Uterus (tissue), 4 donors: ENCODE data around the gene FBLN1. TPM values are rescaled to one million over a fixed set of nuclear protein-coding genes. Genes with fewer than 3 reads are reported as not detected.
A peak's percentile ranks its signal among the peaks of the same experiment; 100 is the strongest.

Experiments used
- DNase-seq, 2 donors: peaks; one replicate each; pipeline ENCODE4 v3.0.0-alpha.2; 2019 to 2020
- H3K27ac ChIP-seq, 2 donors: fragments of 200-600 bp; sonication (generic); 1 replicate in 1 of 2; 2 replicates in 1 of 2; pipeline ENCODE4 v1.5.1; 2016 to 2018
- H3K27me3 ChIP-seq, 2 donors: fragments of 200-600 bp; sonication (generic); one replicate each; pipeline ENCODE4 v1.5.1; 2018 to 2019; ENCODE audit warnings: control low read depth in 1 of 2
- H3K36me3 ChIP-seq, 2 donors: fragments of 200-600 bp; sonication (generic); one replicate each; pipeline ENCODE4 v1.5.1; 2019; ENCODE audit warnings: control low read depth in 1 of 2
- H3K4me1 ChIP-seq, 2 donors: fragments of 200-600 bp; sonication (generic); one replicate each; pipeline ENCODE4 v1.5.1; 2018 to 2019; ENCODE audit warnings: control low read depth in 1 of 2
- H3K4me3 ChIP-seq, 2 donors: fragments of 200-600 bp; sonication (generic); 1 replicate in 1 of 2; 2 replicates in 1 of 2; pipeline ENCODE4 v1.5.1; 2018 to 2019; ENCODE audit warnings: mild to moderate bottlenecking in 1 of 2
- H3K9me3 ChIP-seq, 2 donors: fragments of 200-600 bp; sonication (generic); one replicate each; pipeline ENCODE4 v1.5.1; 2019; ENCODE audit warnings: control low read depth in 1 of 2
- POLR2A ChIP-seq, 2 donors: fragments of 450-650 bp; IDR thresholded peaks; one replicate each; pipeline ENCODE4 v1.6.1; 2016; ENCODE audit warnings: antibody characterized with exemption in 2 of 2, mild to moderate bottlenecking in 1 of 2, moderate library complexity in 1 of 2
- intact Hi-C: fragments of 100-400 bp; cut with DNase I; formaldehyde crosslinking; loops from one replicate; pipeline ENCODE4 v1.15.1; 2023; ENCODE audit warnings: low total_unique reads
- total RNA-seq, 4 donors: library from RNA; depleted of rRNA in 3 of 4; stranded (reverse); fragments of >200 nt in 3 of 4; gene quantifications; one replicate each; pipeline versions ENCODE4 v1.1.0 to v1.2.4, GENCODE V29; 2014 to 2023
- TF ChIP-seq, protein P1 (sequence below), 4 experiments: fragments of 200-600 bp in 2 of 4; fragments of 450-650 bp in 2 of 4; sonication (generic) in 2 of 4; IDR thresholded peaks; one replicate each; pipeline ENCODE4 v1.5.1; 2016 to 2019; ENCODE audit warnings: antibody characterized with exemption in 4 of 4, mild to moderate bottlenecking in 2 of 4, moderate library complexity in 1 of 4
- donor health status: DM: yes; HTN: yes; CAD: no.

Gene FBLN1
- total RNA-seq, 4 donors from 2014 or later, result 388 to 644 (median 479) TPM

DNA sequence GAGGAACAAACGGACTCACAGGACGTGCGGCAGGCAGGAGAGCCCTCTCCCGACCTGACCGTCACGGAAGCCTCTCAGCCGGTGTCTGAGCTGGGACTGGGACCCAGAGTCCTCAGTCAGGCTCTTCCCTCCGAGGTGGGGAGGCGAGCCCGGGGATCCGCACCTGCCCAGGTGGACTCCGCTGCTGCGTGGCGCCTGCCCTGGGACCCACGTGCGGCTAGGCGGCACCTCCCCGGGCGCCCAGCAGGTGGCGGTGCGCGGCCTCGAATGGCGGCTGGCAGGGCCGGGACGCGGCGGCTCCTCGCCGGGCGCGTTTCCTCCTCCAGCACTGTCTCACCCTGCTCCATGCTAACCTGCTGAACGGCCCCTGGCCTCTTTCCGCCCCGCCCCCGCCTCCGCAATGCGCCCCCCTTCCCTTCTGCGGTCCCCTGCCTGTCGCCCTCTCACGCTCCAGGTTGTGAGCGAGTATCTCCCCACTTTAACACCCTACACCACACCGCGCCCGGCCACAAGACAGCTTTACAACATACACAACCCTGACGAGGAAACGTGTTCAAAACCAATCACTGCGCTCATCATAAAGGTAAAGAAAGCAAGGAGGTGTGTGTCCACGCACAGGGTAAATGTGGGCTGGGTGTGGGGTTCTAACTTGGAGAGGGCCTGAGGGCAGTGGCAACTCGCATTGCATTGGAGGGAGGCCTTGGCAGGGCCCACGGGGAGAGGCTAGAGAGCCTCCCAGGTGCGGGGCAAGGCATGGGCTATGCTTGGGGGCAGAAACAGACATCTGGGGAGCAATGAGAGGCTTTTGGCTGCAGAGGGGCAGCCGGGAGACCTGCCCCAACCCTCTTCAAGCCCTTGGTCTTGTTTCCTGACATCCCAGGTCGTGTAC lies 143.1 kb downstream of the FBLN1 start:
- DNase-seq, result peak; percentile 46 to 69
- no peak overlapping the region for H3K4me3 ChIP-seq
- H3K27ac ChIP-seq, result no peak overlapping the region
- H3K9me3 ChIP-seq, result no peaks in the 10 kb centered on the region
- no peaks in the 10 kb centered on the region for H3K4me1 ChIP-seq
- no peak for TF ChIP-seq POLR2A (IDR thresholded peaks at IDR 0.05)
- TF ChIP-seq, protein P1, sequence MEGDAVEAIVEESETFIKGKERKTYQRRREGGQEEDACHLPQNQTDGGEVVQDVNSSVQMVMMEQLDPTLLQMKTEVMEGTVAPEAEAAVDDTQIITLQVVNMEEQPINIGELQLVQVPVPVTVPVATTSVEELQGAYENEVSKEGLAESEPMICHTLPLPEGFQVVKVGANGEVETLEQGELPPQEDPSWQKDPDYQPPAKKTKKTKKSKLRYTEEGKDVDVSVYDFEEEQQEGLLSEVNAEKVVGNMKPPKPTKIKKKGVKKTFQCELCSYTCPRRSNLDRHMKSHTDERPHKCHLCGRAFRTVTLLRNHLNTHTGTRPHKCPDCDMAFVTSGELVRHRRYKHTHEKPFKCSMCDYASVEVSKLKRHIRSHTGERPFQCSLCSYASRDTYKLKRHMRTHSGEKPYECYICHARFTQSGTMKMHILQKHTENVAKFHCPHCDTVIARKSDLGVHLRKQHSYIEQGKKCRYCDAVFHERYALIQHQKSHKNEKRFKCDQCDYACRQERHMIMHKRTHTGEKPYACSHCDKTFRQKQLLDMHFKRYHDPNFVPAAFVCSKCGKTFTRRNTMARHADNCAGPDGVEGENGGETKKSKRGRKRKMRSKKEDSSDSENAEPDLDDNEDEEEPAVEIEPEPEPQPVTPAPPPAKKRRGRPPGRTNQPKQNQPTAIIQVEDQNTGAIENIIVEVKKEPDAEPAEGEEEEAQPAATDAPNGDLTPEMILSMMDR (IDR thresholded peaks at IDR 0.05), result peak; percentile 76 to 97 (median 95)
- no peaks in the 10 kb centered on the region for H3K36me3 ChIP-seq
- H3K27me3 ChIP-seq, result no peaks in the 10 kb centered on the region
- intact Hi-C loops, result no loop called here

DNA sequence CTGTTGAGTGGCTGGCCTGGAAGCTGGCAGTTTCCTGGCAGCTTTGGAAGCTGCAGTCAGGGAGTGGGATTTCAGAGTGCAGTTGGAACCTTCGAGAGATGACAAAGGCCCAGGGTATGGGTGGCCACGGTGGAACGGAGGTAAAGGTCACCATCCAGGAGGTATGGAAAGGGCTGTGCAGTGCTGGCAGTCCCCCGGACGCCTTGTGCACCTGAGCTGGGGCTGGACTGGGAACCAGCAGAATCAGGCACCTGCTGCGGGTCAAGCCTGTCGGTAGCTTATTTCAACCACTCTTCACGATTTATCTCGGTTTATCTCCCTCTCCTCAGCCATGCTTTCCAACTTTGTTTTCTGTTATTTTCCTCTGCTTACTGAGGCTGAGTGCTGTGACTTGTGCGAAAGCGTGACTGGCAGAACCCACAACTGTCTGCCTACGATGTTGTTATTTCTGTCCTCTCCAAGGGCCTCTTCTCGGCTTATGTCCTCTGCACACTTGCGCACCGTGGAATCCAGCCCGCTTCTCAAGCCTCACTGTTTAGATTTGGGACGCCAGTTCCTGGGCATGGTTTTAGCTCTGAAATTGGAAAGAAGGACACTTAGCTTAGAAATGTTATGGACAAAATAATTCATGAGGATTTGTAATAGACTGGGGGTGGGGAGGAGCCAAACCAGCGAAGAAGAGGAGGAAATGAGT lies 145.0 kb downstream of the FBLN1 start:
- intact Hi-C loops, result no loop called here
- DNase-seq, result no peak
- H3K27me3 ChIP-seq, result no peaks in the 10 kb centered on the region

DNA sequence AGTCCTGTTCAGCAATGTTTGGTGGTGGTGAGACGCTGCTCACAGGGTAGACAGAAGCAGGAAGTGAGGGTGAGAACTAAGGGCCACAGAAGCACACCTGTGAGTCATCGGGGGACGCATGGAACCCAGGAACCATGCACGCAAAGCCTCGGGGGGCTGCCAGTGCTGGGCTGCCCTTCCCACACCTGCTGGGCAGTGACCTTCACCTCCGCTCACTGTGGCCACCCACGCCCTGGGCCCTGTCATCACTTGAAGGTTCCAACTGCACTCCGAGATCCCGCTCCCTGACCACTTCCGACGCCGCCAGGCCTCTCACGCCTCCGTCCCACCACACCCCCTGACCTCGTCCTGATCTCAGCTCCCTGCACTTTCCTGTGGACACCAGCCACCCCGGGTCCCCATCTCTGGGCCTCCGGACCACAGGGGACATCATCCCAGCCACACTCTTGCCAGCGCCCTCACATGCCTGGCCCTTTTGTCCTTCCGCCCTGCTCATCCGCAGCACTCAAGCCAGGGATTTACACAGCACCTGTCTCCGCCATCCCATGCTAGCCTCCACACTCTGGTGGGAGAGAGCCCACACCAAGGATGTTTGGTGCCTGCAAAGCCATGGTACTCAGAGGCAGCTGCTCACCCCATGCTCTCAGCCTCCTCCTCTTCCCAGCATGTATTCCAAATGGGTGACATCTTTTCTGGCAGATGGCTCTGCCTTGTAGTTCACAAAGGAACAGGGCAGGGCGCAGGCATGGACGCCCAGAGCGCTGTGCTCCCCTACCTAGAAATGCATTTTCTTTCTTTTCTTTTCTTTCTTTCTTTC lies 145.8 kb downstream of the FBLN1 start:
- no peaks in the 10 kb centered on the region for H3K27me3 ChIP-seq
- TF ChIP-seq, protein P1 (IDR thresholded peaks at IDR 0.05), result no peak
- no peak for TF ChIP-seq POLR2A (IDR thresholded peaks at IDR 0.05)
- no peaks in the 10 kb centered on the region for H3K9me3 ChIP-seq
- no peaks in the 10 kb centered on the region for H3K36me3 ChIP-seq
- no peaks in the 10 kb centered on the region for H3K4me1 ChIP-seq
- H3K4me3 ChIP-seq, result no peak overlapping the region
- intact Hi-C loops, result no loop called here
- no peak overlapping the region for H3K27ac ChIP-seq
- no peak for DNase-seq

More for the DNA sequence above, 145.0 kb downstream of the FBLN1 start:
- H3K9me3 ChIP-seq, result no peaks in the 10 kb centered on the region
- no peak overlapping the region for H3K4me3 ChIP-seq
- TF ChIP-seq POLR2A (IDR thresholded peaks at IDR 0.05), result no peak
- TF ChIP-seq, protein P1 (IDR thresholded peaks at IDR 0.05), result no peak
- no peaks in the 10 kb centered on the region for H3K36me3 ChIP-seq
- no peak overlapping the region for H3K27ac ChIP-seq
- no peaks in the 10 kb centered on the region for H3K4me1 ChIP-seq

DNA sequence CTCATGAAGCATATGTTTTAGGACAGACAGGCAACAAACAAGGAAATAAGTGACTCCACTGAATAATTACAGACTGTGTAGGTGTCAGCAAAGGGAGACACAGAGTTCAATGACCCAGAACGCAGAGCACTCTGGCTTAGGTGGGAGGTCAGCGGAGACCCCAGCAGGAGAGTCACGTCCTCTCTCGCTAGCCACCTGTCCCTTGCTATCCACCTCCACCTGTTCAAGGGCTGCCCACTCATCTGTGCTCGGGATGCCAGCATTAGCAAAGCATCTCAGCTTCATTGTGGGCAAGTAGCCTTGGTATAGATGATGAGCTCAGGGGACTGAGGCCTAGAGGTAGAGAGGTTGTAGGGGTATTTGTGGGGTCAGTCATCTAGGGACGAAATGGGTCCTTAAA lies 147.1 kb downstream of the FBLN1 start:
- Histone ChIP-seq H3K4me3 (no peak overlapping the region), H3K27ac (no peak overlapping the region), H3K4me1 (no peaks in the 10 kb centered on the region), H3K36me3 (no peaks in the 10 kb centered on the region), H3K27me3 (no peaks in the 10 kb centered on the region), H3K9me3 (no peaks in the 10 kb centered on the region)
- intact Hi-C loops, result no loop called here
- DNase-seq, result no peak
- TF ChIP-seq POLR2A (IDR thresholded peaks at IDR 0.05), result no peak
- TF ChIP-seq, protein P1 (IDR thresholded peaks at IDR 0.05), result no peak
